HG03103 (cell line): ENCODE results near the gene FGF5.
"Not testable (repeated sequence)": the region's sequence is repeated elsewhere in the genome, so short reads cannot be mapped to it uniquely, and the experiment has no call there.

Experiments used
- ATAC-seq: cut with Tn5 transposase; IDR thresholded peaks from one replicate; pipeline ENCODE4 v1.9.1; 2021; ENCODE audit warnings: low read depth; ENCODE audit not compliant: unreplicated experiment

The FGF5 gene

GRCh38 chr4:80286451-80286850 lies 20.0 kb downstream of the FGF5 start:
- no peak for ATAC-seq

GRCh38 chr4:80290665-80291064 lies 24.2 kb downstream of the FGF5 start:
- not testable (repeated sequence) for ATAC-seq

GRCh38 chr4:80294206-80294605 lies 27.7 kb downstream of the FGF5 start:
- no peak for ATAC-seq

- ATAC-seq = no peak
Measured at GRCh38 chr4:80295336-80295735, 28.9 kb downstream of the FGF5 start.

DNA sequence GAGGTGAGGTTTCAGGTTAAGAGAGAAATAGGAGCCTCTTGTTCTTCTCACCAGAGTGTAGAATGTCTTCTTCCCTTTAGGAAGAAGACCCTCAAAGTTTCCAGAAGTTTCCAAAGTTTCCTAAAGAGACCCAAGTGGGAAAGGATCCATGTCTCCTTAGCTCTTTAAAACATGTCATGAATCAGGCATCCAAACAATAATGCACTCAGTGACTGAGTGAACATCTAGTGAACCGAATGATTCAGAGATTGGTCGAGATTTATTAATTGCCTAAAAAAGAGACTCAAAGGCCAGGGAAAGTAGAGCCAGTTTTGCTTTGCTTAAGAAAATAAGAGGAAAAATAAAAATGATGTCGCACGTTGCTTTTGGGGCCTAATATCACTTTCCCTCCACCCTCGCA lies 29.4 kb downstream of the FGF5 start:
- ATAC-seq = no peak

DNA sequence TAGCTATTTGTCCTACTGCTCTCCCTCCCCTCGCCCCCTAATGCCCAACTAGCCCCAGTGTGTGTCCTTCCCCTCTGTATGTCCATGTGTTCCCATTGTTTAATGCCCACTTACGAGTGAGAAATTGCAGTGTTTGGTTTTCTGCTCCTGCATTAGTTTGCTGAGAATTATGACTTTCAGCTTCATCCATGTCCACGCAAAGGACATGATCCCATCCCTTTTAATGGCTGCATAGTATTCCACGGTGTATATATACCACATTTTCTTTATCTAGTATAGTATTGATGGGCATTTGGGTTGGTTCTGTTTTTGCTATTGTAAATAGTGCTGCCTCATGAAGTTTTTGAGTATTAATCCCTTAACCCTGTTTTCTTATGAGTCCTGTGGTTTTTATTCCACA lies 35.4 kb downstream of the FGF5 start:
- no peak for ATAC-seq

- no peak for ATAC-seq
Measured at GRCh38 chr4:80302616-80303223, 36.3 kb downstream of the FGF5 start.

- no peak for ATAC-seq
Measured at GRCh38 chr4:80305466-80305865, 39.0 kb downstream of the FGF5 start.

DNA sequence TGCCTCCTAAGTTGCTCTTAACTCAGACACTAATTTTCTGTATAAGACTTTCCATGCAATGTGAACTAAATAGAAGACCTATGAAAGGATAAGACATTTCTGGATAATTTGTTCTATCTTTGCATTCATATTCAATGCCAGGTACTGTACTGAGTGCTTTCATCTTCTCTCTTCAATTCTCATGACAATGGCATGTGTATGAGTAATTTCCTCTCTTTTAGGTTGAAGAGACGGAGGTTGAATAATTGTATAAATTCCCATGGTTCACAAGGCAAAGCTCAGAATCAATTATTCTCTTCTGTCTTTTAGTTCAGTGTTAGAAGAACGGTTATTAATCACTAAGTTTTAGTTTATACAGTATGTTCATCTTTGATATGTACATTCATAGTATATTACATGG lies 39.8 kb downstream of the FGF5 start:
- no peak for ATAC-seq

DNA sequence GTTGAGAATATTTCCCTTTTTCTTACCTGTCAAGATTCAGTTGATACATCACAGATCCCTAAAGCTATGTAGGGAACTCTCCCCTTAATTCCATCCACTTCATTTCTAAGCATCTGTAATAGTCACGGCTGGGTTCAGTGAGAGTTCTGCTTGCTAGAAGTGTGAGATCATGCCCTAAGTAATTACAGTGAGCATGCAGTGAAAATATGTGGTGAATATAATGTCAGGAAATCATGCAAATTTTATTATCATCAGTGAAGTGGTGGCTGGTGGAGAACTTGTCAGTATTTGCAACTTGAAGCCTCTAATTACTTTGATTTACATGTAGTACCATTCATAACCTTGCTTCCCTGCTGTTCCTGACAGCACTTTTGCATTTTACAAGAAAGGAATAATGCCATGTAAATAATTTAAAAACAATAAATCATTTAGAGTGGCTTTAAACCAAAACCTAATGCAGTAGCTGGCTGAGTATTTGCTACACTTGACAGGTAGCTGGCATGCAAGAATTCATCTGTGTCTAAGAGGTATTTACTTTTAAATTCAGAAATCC lies 40.8 kb downstream of the FGF5 start:
- ATAC-seq = no peak

DNA sequence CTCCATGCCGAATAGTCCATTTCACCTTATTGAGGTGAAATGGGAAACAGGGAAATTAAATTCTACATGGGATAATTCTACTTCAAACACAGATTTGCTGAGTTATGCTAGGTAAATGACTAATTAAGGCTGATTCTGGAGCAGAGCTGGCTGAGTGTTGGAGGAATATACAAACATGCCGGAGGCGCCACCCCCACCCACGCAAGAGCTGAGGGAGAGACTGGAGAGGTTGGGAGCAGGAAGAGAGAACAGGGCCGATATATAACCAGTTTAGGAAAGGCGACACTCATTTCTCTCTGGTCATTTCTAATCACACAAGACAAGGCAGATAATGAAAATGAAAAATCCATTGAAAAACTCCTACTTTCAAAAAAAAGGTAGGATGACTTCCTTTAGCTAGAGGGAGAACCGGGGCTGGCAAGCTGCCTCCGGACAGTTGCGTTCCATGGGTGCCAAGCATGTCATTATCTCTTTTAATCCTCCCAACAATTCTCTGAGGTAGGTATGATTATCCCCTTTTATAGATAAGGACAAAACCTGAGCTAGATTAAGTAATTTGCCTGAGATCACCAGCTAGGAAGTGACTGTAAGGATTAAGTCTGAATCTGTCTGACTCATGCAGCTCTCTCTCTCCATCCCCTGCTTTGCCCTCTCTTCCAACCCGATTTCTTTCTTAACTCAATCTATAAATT lies 41.5 kb downstream of the FGF5 start:
- no peak for ATAC-seq

DNA sequence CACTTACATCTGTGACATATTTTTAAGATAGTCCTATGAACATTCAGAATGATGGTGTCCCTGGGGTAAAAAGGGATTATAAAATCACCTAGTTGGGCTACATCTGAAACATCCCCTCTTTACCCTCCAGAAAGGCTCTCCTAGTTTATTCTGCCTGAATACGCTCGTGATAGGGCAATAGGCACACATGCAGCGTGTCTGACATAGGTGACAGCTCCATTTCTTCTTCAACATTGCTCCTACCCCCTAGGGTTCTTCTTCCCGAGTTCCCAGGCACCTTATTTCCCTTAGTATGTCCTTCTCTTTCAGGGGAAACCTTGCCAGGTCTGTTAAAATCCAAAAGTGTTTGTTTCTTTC lies 42.0 kb downstream of the FGF5 start:
- no peak for ATAC-seq

DNA sequence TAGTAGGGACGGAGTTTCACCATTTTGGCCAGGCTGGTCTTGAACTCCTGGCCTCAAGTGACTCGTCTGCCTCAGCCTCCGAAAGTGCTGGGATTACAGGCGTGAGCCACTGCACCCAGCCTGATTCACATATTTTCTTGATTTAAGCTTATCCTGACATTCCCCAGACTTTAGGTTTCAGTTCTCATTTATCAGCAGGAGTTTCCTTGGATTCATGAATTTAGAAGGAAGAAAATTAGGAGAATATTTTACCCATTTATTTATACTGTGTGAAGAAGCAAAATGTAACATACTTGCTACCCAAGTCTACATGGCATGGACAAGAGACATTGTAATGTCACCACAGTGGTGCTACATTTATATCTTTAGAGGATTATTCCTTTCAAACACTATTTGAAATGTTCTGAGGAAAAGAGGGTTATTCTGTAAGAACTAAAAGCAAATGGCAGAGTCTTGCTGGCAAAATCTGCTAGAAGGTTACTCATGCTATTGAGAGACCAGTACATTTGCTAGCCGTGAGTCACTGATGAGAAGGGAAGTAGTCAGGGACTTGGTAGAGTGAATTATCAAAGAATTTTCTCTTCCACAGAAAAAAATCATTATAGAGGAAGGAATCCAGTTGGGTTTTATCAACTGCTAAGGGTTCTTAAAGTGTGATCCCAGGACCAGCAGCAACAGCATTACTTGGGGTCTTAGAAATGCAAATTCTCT lies 43.0 kb downstream of the FGF5 start:
- ATAC-seq = no peak

DNA sequence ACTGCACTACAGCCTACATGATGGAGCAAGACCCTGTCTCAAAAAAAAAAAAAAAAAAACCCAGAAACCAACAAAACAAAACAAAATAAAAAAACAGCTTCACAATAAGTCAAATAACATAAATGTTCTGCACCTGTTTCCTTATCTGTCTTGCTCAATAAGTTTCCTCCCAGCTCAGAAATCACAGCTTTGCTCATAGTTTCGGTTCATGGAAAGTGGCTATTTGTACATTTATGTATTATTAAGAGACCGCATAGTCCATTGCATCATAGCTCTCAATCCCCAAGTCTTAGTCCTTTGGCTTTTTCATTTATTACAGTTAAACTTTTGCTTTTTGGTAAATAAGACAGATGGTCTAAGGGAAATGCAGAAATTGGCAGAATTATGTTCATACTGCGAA lies 44.7 kb downstream of the FGF5 start:
- ATAC-seq = no peak

- no peak for ATAC-seq
Measured at GRCh38 chr4:80312124-80312523, 45.7 kb downstream of the FGF5 start.

DNA sequence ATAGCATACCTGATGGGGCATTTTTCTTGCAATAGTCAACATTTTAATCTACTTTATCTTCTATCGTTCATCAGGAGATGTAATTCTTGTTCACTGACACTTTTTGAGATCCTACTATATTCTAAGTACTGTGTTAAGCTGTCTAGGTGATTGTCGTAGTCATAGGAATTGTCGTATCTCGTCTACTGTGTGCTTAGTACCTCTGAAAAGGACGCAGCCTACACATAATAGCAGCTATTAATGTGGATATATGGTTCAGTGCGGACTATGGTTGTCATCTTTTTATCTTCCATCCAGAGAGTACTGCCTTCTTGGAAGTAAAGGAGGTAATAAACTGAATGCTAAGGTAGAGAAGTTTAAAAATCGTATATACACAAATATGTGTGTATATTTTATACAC lies 47.2 kb downstream of the FGF5 start:
- ATAC-seq = no peak

- not testable (repeated sequence) for ATAC-seq
Measured at GRCh38 chr4:80315848-80316247, 49.4 kb downstream of the FGF5 start.

DNA sequence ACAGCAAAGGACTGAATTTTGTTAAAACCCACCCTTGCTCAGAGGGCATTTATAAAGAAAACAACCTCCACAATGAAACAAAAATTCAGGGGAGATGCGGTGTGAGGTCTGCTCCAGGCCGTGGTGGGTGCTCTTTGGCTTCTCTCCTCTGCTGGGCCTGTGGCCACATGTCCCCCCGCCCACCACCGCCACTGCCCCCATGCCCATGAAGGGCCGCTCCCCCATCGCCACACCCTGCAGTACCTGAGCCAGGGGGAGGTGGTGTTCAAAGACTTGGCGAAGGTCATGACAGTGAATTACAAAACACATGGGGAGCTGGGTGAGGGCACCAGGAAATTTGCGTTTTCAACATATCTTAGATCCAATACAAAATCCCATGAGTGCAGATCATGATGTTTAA lies 54.9 kb downstream of the FGF5 start:
- ATAC-seq = no peak

GRCh38 chr4:80321776-80322175 lies 55.3 kb downstream of the FGF5 start:
- ATAC-seq = no peak

GRCh38 chr4:80322716-80323115 lies 56.3 kb downstream of the FGF5 start:
- ATAC-seq = no peak

- no peak for ATAC-seq
Measured at GRCh38 chr4:80324171-80324570, 57.7 kb downstream of the FGF5 start.

GRCh38 chr4:80331693-80332092 lies 65.2 kb downstream of the FGF5 start:
- no peak for ATAC-seq
